ENCODE data around the gene GNAS. TPM values are rescaled to one million over a fixed set of nuclear protein-coding genes. Genes with fewer than 3 reads are reported as not detected.

The GNAS gene
- total RNA-seq, 2 experiments from 2014 or later = 1,022 to 1,326 TPM

DNA sequence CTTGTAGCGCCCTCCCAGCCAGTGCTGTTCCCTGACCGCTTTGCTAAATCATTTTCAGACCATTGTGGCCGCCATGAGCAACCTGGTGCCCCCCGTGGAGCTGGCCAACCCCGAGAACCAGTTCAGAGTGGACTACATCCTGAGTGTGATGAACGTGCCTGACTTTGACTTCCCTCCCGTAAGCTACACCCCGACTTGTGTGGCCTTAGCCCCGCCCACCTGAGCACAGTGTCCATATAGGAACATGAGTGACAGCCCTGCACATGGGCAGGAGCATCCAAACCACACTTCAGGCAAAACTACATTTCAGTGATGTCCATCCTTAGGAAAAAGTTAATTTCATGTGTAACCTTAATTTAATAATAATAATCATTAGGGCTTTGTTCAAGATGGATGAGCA lies 51.1 kb downstream of the GNAS start:
- DNase-seq = no peak
- ChIA-PET POLR2A (no interaction called here), CTCF (no interaction called here)
- Mint-ChIP-seq H3K4me1 (peaks cover 76% of the 10 kb centered on the region), H3K4me3 (no peak overlapping the region), H3K27me3 (no peaks in the 10 kb centered on the region), H3K27ac (no peak overlapping the region), H3K9me3 (no peaks in the 10 kb centered on the region), H3K36me3 (ENCODE audit: low read depth) (peaks cover 67% of the 10 kb centered on the region)

DNA sequence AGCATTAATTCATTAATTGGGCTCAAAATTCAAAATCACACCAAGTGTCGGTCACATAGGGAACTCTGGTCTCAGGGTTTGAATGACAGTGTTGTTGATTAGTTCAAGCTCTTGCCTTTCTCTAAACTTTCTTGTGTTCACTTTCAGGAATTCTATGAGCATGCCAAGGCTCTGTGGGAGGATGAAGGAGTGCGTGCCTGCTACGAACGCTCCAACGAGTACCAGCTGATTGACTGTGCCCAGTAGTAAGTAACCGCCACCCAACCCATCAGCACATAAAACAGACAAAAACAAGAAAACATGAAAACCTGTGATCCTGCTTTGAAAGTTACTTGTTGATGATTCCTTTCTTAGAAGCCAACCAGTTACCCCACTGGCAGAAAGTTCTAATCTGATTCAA lies 52.7 kb downstream of the GNAS start:
- DNase-seq = no peak
- Mint-ChIP-seq H3K9me3 (no peaks in the 10 kb centered on the region), H3K27me3 (no peaks in the 10 kb centered on the region), H3K36me3 (ENCODE audit: low read depth) (peaks cover 71% of the 10 kb centered on the region), H3K4me1 (peaks cover 78% of the 10 kb centered on the region), H3K27ac (peak overlapping the region; percentile 68), H3K4me3 (no peak overlapping the region)
- ChIA-PET CTCF (interaction anchor here (1.0 kb wide), 1 partner anchor 32 kb away, joined by 3 read pairs; no protein-coding TSS in a partner anchor), POLR2A (no interaction called here)

DNA sequence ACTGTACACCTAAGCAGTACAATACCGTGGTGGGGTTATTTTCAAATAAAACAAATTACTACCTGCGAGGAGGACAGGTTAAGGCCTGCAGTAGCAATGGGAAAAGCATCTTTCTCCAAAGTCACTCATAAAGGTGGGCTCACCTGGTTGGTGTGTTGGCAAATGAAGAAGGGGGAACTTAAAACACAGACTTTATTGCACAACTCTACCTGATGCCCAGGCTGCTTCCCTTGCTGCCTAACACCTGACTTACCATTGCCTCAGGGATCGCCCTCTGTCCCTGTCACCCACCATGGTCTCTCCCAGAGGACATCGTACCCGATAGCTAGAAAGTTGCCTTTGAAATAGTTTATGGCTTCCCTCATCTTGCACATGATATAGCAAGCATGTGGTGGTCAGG lies 53.6 kb downstream of the GNAS start:
- no peak for DNase-seq
- no peaks in the 10 kb centered on the region for H3K9me3 Mint-ChIP-seq
- no peaks in the 10 kb centered on the region for H3K27me3 Mint-ChIP-seq
- ChIA-PET CTCF (interaction anchor here (1.7 kb wide), 1 partner anchor 9 kb away, joined by 3 read pairs; no protein-coding TSS in a partner anchor), POLR2A (no interaction called here)
- no peak overlapping the region for H3K4me3 Mint-ChIP-seq
- peaks cover 79% of the 10 kb centered on the region for H3K36me3 Mint-ChIP-seq (ENCODE audit: low read depth)
- H3K27ac Mint-ChIP-seq = no peak overlapping the region
- peaks cover 78% of the 10 kb centered on the region for H3K4me1 Mint-ChIP-seq

DNA sequence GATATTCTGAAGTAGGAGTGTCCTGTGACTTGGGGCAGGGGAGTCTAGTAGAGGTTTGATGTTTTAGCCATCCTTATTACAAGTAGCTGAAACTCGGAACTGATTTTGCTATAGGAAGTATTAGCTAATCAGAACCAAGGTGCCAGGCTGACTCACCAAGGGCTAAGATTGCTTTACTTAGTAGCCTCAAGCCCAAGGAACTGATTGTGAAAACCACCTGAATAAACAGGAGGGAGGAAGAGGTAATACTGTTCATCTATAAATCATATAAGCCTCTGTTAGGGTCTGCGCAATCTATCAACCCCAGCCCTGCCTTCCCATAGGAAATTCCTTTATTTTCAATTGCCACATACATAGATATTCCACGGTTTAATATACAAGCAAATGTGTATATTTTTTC lies 54.4 kb downstream of the GNAS start:
- peak overlapping the region; percentile 66 for H3K4me3 Mint-ChIP-seq
- DNase-seq = no peak
- H3K27me3 Mint-ChIP-seq = no peaks in the 10 kb centered on the region
- no peaks in the 10 kb centered on the region for H3K9me3 Mint-ChIP-seq
- ChIA-PET POLR2A (no interaction called here), CTCF (interaction anchor here (1.3 to 1.7 kb wide), 2 partner anchors 9 to 13 kb away, joined by 3 to 4 read pairs; no protein-coding TSS in a partner anchor)
- peaks cover 79% of the 10 kb centered on the region for H3K4me1 Mint-ChIP-seq
- H3K36me3 Mint-ChIP-seq (ENCODE audit: low read depth) = peaks cover 86% of the 10 kb centered on the region
- H3K27ac Mint-ChIP-seq = peak overlapping the region; percentile 68

DNA sequence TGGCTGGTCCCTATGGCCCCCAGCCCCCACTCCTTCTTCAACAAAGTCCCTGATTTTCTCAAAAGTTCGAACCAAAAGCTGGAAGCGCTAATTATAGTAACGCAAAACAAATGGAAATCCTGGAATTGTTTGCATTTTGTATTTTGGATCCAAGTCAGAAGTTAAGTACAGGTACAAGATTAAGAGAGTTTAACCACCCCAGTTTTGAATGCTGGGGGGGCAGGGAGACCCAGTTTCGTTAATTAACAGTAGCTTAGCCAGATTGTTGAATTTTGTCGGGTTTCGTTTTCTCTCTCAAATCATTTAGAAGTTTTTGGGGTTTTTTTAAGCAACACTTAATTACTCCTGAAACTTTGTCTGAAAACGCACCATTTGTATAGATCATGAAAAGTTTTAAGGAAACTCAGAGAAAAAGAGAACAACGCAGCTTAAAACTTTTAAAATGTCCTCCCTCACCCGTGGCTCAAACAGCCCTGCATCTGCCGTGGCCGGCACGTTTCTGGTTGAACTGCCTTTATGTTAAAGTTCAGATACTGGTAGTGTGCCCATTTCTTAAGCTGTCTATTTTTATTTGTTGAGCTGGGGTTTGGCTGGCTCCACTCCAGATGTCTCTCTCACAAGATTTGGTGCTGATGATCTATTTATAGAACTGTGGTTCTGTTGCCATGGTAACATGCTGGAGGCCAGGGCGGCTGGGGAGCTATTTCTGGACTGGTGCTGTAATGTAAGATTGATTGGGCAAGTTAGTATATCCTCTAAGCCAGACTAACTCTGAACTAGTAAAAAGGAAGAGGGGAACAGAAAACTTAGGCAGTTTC lies 55.0 kb downstream of the GNAS start:
- H3K9me3 Mint-ChIP-seq = no peaks in the 10 kb centered on the region

DNA sequence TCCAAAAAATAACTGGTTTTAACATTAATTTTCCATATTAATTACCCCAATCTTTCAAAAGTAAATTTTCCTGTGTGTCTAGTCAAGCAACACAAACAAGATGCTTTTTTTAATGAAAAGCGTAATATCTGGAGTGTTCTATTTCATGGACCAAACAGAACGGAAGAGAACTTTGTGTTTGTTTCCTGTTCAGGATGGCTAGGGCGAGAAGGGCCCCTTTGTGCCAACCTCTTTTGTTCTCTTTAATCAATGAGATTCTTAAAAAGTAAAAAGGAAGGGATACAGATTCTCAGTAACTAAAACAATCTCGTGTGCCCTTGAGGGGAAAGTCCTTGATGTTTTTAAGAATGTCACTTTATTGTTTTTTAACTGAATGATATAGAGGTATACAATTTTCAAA lies 55.7 kb downstream of the GNAS start:
- DNase-seq = no peak
- Mint-ChIP-seq H3K36me3 (ENCODE audit: low read depth) (peaks cover 82% of the 10 kb centered on the region), H3K27ac (peak overlapping the region; percentile 85), H3K27me3 (no peaks in the 10 kb centered on the region), H3K4me1 (peaks cover 75% of the 10 kb centered on the region), H3K4me3 (peak overlapping the region; percentile 66), H3K9me3 (no peaks in the 10 kb centered on the region)
- CTCF ChIA-PET = interaction anchor here (1.3 kb wide), 1 partner anchor 12 kb away, joined by 4 read pairs; no protein-coding TSS in a partner anchor
- POLR2A ChIA-PET = no interaction called here

More for the DNA sequence above, 55.0 kb downstream of the GNAS start:
- H3K4me3 Mint-ChIP-seq = peak overlapping the region; percentile 66
- peaks cover 79% of the 10 kb centered on the region for H3K4me1 Mint-ChIP-seq
- H3K27me3 Mint-ChIP-seq = no peaks in the 10 kb centered on the region
- H3K36me3 Mint-ChIP-seq (ENCODE audit: low read depth) = peaks cover 86% of the 10 kb centered on the region
- POLR2A ChIA-PET = no interaction called here
- CTCF ChIA-PET = interaction anchor here (1.3 to 1.7 kb wide), 2 partner anchors 10 to 12 kb away, joined by 3 to 4 read pairs; no protein-coding TSS in a partner anchor
- peak overlapping the region; percentile 85 for H3K27ac Mint-ChIP-seq
- DNase-seq = peak; percentile 75

DNA sequence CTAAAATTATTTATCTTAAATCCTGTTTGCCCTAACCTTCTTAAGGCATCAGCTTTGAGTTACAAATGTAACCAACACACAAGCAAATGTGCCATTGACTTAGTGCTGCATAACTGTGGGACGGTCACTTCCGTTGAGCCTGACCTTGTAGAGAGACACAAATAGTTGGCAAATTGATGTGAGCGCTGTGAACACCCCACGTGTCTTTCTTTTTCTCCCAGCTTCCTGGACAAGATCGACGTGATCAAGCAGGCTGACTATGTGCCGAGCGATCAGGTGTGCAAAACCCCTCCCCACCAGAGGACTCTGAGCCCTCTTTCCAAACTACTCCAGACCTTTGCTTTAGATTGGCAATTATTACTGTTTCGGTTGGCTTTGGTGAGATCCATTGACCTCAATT lies 56.4 kb downstream of the GNAS start:
- CTCF ChIA-PET = interaction anchor here (0.9 kb wide), 1 partner anchor 321 kb away, joined by 3 read pairs; no protein-coding TSS in a partner anchor
- DNase-seq = no peak
- H3K36me3 Mint-ChIP-seq (ENCODE audit: low read depth) = peaks cover 75% of the 10 kb centered on the region
- peaks cover 69% of the 10 kb centered on the region for H3K4me1 Mint-ChIP-seq
- H3K4me3 Mint-ChIP-seq = no peak overlapping the region
- H3K9me3 Mint-ChIP-seq = no peaks in the 10 kb centered on the region
- POLR2A ChIA-PET = no interaction called here
- no peak overlapping the region for H3K27ac Mint-ChIP-seq
- no peaks in the 10 kb centered on the region for H3K27me3 Mint-ChIP-seq

DNA sequence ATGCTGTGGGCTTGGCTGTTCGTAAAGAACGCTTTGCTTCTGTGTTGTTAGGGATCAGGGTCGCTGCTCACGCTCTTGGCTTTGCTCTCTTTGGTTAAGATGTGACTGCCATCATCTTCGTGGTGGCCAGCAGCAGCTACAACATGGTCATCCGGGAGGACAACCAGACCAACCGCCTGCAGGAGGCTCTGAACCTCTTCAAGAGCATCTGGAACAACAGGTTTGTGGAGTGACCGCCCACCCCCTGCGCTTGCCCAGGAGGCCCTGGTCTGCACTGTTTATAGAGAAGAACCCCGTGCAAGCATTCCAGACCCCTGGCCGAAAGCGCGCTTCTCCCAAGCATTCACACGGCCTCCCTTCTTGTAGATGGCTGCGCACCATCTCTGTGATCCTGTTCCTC lies 57.1 kb downstream of the GNAS start:
- peaks cover 72% of the 10 kb centered on the region for H3K36me3 Mint-ChIP-seq (ENCODE audit: low read depth)
- peaks cover 68% of the 10 kb centered on the region for H3K4me1 Mint-ChIP-seq
- DNase-seq = no peak
- no peak overlapping the region for H3K27ac Mint-ChIP-seq
- no peak overlapping the region for H3K4me3 Mint-ChIP-seq
- H3K9me3 Mint-ChIP-seq = no peaks in the 10 kb centered on the region
- POLR2A ChIA-PET = no interaction called here
- CTCF ChIA-PET = interaction anchor here (0.9 kb wide), 2 partner anchors 13 to 320 kb away, joined by 3 read pairs; no protein-coding TSS in a partner anchor
- H3K27me3 Mint-ChIP-seq = no peaks in the 10 kb centered on the region

DNA sequence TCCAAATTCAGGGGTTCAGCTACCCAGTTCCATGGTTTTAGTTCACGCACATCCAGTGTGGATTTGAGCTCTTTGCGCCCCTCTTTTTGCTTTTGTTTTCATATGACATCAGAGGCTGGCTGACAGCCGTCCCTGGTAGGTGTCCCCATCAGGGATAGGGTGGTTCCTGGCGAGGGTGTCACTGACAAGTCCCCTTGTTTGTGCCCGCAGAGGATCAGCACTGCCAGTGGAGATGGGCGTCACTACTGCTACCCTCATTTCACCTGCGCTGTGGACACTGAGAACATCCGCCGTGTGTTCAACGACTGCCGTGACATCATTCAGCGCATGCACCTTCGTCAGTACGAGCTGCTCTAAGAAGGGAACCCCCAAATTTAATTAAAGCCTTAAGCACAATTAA lies 58.0 kb downstream of the GNAS start:
- H3K4me3 Mint-ChIP-seq = no peak overlapping the region
- CTCF ChIA-PET = interaction anchor here (0.9 kb wide), 1 partner anchor 14 kb away, joined by 3 read pairs; no protein-coding TSS in a partner anchor
- POLR2A ChIA-PET = no interaction called here
- H3K27ac Mint-ChIP-seq = no peak overlapping the region
- no peaks in the 10 kb centered on the region for H3K9me3 Mint-ChIP-seq
- peaks cover 60% of the 10 kb centered on the region for H3K4me1 Mint-ChIP-seq
- peaks cover 63% of the 10 kb centered on the region for H3K36me3 Mint-ChIP-seq (ENCODE audit: low read depth)
- no peak for DNase-seq
- no peaks in the 10 kb centered on the region for H3K27me3 Mint-ChIP-seq

DNA sequence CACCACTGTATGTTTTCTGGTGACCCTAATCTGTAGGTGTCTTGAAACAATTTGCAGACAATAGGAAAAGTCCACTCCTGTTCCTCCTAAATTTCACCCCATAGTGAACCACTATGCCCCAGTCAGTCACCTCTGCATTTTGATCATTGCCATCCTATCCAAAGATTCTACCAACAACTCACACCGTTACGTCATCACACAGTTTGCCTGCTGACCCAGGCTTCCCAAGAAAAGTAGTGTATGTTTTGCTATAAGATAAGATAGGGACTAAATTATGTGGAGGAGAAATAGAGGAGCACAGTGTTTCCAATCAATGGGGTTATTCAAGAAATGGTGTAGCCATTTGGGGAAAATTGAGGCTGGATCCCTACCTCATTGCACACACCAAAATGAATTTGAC lies 58.8 kb downstream of the GNAS start:
- Mint-ChIP-seq H3K4me3 (no peak overlapping the region), H3K9me3 (no peaks in the 10 kb centered on the region), H3K27me3 (no peaks in the 10 kb centered on the region), H3K4me1 (peaks cover 51% of the 10 kb centered on the region), H3K36me3 (ENCODE audit: low read depth) (peaks cover 57% of the 10 kb centered on the region), H3K27ac (no peak overlapping the region)
- ChIA-PET POLR2A (no interaction called here), CTCF (no interaction called here)
- DNase-seq = no peak

DNA sequence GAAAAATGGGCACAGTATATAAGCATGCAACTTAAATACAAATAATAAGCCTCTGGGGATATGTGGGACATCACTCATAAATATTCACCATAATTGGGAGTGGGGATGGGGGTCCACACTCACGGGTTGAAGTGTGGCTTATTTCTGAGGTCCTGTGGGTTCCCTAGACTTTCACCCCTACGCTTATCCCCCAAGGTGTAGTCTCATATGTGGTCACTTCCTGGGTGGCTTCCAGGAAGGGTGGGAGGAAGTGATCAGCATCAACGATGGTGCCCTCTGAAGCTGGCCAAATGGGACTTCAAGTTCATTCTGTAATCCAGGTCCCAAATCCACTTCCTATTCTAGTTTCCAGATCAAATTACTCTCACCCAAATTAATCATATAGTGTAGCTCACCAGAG lies 59.5 kb downstream of the GNAS start:
- CTCF ChIA-PET = no interaction called here
- no peak for DNase-seq
- Mint-ChIP-seq H3K4me1 (peaks cover 45% of the 10 kb centered on the region), H3K36me3 (ENCODE audit: low read depth) (peaks cover 53% of the 10 kb centered on the region), H3K27ac (no peak overlapping the region), H3K4me3 (no peak overlapping the region), H3K9me3 (no peaks in the 10 kb centered on the region), H3K27me3 (no peaks in the 10 kb centered on the region)
- POLR2A ChIA-PET = no interaction called here

DNA sequence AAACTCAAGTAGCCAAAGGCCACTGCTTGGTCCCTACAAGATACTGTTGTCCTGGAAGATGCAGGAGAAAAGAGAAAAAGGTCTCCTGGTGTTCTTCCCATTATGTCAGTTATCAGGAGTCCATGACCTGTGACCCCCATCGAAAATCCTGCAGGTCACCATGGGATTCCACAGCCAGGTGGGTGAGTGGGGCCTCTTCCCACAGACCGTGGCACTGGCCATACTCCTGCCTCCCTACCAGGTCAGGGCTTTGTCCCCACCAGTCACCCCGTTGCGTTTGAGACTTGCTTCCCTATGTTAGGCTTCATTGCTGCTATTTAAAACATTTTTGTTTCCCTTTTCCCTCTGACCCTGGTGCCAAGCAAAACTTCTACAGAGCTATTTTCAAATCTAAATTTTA lies 60.6 kb downstream of the GNAS start:
- H3K36me3 Mint-ChIP-seq (ENCODE audit: low read depth) = peaks cover 42% of the 10 kb centered on the region
- peaks cover 34% of the 10 kb centered on the region for H3K4me1 Mint-ChIP-seq
- ChIA-PET POLR2A (no interaction called here), CTCF (no interaction called here)
- H3K9me3 Mint-ChIP-seq = no peaks in the 10 kb centered on the region
- no peak for DNase-seq
- no peak overlapping the region for H3K27ac Mint-ChIP-seq
- H3K4me3 Mint-ChIP-seq = no peak overlapping the region
- no peaks in the 10 kb centered on the region for H3K27me3 Mint-ChIP-seq

DNA sequence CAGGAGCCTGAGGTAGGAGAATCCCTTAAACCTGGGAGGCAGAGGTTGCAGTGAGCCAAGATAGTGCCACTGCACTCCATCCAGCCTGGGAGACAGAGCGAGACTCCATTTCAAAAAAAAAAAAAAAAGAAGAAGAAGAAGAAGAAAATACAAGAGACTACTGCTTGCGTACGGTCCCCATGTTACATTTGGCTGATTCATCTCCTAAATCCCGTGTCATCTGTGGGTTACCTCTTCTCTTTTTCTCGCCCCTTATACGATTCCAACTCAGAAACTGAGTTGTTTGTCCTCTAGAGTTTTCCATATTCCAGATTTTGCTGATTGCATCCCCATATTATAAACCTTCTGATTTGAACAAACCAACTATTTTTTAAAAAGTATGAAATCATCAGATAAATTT lies 66.1 kb downstream of the GNAS start:
- H3K27ac Mint-ChIP-seq = no peak overlapping the region
- no peak for DNase-seq
- no peaks in the 10 kb centered on the region for H3K36me3 Mint-ChIP-seq (ENCODE audit: low read depth)
- H3K4me1 Mint-ChIP-seq = no peaks in the 10 kb centered on the region
- H3K9me3 Mint-ChIP-seq = no peaks in the 10 kb centered on the region
- CTCF ChIA-PET = interaction anchor here (0.7 kb wide), 1 partner anchor 8 kb away, joined by 3 read pairs; no protein-coding TSS in a partner anchor
- H3K27me3 Mint-ChIP-seq = peaks cover 12% of the 10 kb centered on the region
- POLR2A ChIA-PET = no interaction called here
- H3K4me3 Mint-ChIP-seq = no peak overlapping the region
